ENCODE data around the gene PROZ.
"Not testable (repeated sequence)": the region's sequence is repeated elsewhere in the genome, so short reads cannot be mapped to it uniquely, and the experiment has no call there.

PROZ gene, protein sequence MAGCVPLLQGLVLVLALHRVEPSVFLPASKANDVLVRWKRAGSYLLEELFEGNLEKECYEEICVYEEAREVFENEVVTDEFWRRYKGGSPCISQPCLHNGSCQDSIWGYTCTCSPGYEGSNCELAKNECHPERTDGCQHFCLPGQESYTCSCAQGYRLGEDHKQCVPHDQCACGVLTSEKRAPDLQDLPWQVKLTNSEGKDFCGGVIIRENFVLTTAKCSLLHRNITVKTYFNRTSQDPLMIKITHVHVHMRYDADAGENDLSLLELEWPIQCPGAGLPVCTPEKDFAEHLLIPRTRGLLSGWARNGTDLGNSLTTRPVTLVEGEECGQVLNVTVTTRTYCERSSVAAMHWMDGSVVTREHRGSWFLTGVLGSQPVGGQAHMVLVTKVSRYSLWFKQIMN

DNA sequence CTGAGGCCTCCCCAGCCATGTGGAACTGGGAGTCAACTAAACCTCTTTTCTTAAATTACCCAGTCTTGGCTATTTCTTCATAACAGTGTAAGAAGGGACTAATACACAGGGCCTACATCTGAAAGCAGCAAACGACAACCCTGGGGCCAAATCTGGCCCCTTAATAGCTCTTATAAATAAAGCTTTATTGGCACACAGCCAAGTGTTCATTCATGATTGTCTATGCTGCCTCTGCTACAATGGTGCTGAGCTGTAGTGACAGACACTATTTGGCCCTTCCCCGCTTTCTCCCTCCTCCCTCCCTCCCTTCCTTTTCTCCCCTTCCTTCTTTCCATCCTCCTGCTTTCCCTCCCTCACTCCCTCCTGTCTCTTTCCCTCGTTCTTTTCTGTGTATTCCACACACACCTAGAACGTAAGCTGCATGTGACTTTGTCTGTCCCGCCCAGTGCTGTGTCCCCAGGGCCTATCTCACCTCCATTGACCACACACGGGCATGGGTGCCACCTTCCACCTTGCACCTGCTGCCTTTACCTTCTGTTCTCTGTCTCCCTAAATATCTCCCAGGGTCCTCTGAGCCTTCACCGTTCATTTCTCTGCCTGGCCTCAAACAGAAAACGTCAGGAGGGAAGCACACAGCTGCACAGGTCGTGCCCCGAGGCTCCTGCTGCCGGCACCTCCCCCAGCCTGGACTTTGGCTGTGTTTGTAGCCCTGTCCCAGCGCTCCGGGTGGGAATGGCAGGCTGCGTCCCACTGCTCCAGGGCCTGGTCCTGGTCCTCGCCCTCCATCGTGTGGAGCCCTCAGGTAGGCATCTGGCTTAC is at the start of gene PROZ:
PROZ (plus strand) TSS at position 720 of the 819 bp plus-strand sequence; CDS start at position 733, 13 bp downstream.
- in situ Hi-C loops (cut with HindIII; ENCODE audit: low sequenced_read_pairs): no loop called here

DNA sequence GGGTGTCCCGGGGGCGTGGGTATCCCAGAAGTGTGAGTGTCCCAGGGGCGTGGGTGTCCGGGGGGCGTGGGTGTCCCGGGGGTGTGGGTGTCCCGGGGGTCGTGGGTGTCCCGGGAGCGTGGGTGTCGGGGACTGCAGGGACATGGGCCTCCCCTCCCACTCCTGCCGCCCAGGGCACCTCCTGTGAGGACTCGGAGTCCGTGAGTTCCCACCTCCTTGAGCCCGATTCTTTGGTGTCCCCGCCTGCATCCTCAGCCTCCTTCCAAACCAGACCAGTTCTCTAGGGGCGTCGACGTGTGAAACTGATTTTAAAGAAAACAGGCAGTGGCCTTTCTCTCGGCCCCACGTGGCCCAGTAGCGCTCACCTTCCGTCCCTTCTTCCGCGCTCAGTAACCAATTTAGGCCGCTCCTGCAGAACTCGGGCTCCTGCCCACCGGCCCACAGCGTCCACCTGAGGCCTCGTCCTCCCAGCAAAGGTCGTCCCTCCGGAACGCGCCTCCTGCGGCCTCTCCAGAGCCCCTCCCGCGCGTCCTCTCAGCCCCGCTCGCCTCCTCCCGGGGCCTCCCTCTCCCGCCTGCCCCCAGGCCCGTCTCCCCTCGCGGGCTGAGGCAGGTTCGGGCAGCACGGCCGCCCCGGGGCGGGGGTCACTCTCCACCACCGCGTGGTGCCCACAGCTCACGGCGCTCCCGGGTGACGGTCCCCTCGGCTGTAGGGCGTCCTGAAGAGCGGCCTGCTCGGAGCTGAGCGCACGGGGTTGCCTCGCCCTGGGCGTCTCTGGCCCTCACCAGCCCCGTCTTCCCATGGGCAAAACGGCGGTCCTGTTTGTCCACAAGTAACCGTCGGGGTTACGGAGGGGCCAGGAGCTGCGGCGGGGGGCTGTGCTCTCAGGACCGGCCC is 49.0 kb upstream of the PROZ start:
- in situ Hi-C loops (cut with HindIII; ENCODE audit: low sequenced_read_pairs): no loop called here

- in situ Hi-C loops (cut with HindIII; ENCODE audit: low sequenced_read_pairs): no loop called here
Observed at GRCh38 chr13:113110048-113110851, 48.2 kb upstream of the PROZ start.

DNA sequence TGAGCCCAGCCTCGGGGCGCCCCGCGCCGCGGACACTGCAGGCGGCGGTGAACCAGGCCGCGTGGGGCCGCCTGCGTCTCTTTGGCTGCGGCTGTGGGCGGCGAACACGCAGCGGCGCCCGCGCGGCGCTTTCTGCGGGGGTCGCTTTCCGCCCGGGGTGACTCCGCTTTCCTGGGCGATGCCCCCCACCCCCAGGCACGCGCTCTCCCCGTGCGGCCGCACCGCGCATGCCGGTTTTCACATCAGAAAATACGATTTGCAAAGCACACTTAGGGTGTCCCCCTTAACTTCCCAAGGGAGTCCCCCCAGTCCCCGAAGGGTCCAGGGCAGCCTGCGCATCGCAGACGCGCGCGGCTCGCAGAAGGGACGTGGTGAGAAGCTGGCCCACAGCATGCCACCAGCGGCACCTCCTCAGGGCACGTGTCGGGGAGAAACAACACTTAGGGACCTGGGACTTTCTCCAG is 47.6 kb upstream of the PROZ start:
- in situ Hi-C loops (cut with HindIII; ENCODE audit: low sequenced_read_pairs): no loop called here

GRCh38 chr13:113111821-113112220 is 46.6 kb upstream of the PROZ start:
- in situ Hi-C loops (cut with HindIII; ENCODE audit: low sequenced_read_pairs): not testable (repeated sequence)

GRCh38 chr13:113112475-113112874 is 46.0 kb upstream of the PROZ start:
- in situ Hi-C loops (cut with HindIII; ENCODE audit: low sequenced_read_pairs): not testable (repeated sequence)

- in situ Hi-C loops (cut with HindIII; ENCODE audit: low sequenced_read_pairs): no loop called here
Observed at GRCh38 chr13:113112893-113113845, 45.3 kb upstream of the PROZ start.

DNA sequence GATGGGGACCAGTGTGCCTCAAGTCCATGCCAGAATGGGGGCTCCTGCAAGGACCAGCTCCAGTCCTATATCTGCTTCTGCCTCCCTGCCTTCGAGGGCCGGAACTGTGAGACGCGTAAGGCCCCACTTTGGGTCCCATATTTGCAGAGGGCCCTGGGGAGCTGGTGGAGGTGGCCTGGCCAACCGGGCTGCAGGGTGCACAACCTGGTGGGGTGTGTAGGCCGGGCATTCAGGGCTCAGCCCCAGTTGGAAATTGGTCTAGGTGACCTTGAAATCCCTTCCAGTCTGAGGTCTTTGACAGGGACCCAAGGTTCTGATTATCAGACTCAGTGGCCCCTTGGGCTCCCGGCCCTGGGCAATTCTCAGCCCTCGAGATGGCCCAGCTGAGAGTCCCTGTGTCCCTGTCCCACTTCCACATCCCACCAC is 44.6 kb upstream of the PROZ start:
- in situ Hi-C loops (cut with HindIII; ENCODE audit: low sequenced_read_pairs): no loop called here

- in situ Hi-C loops (cut with HindIII; ENCODE audit: low sequenced_read_pairs): no loop called here
Observed at GRCh38 chr13:113114511-113115362, 43.7 kb upstream of the PROZ start.

- in situ Hi-C loops (cut with HindIII; ENCODE audit: low sequenced_read_pairs): no loop called here
Observed at GRCh38 chr13:113115363-113116205, 42.9 kb upstream of the PROZ start.

DNA sequence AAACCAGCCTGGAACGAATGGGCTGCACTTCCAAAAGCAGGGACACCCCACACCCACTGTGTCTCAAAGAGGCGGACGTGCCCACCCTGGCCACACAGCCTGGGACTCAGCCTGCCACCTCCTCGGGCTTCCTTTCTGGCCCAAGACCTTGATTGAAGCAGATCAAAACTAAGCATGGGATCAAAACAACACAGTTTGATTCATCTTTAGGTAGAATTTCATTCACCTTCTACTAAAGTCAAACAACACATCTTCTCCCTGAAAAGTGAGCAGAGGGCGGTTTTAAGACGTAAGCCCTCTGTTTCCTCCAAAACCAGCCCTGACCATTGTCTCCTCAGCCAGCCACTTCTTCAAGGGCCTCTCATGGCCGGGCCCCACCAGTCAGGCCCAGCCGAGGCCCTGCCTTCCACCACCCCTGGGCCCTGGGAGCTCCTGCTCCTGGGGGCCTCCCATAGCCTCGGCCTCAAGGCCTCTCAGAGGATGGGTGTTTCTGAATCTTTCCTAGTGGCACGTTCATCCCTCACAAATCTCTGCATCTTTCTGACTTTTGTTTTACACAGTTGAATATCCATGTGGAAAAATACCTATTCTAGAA is 42.1 kb upstream of the PROZ start:
- in situ Hi-C loops (cut with HindIII; ENCODE audit: low sequenced_read_pairs): no loop called here

DNA sequence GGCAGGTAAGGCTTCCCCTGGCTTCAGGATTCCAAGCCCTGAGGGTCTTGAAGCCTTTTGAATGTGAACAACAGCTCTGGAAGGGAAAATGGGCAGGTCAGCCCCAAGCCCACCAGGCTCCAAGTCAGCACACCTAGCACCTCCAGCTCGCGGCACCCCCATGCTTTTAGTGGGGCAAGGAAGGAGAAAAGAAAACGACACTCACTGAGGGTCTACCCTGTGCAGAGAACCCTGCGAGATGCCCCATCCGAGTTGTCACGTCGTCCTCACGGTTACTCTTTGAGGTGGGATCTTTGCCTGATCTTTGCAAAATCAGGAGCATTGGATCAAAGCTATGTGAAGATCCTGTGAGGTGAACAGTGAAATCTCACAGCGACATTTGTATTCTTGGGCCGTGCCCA is 41.6 kb upstream of the PROZ start:
- in situ Hi-C loops (cut with HindIII; ENCODE audit: low sequenced_read_pairs): no loop called here

DNA sequence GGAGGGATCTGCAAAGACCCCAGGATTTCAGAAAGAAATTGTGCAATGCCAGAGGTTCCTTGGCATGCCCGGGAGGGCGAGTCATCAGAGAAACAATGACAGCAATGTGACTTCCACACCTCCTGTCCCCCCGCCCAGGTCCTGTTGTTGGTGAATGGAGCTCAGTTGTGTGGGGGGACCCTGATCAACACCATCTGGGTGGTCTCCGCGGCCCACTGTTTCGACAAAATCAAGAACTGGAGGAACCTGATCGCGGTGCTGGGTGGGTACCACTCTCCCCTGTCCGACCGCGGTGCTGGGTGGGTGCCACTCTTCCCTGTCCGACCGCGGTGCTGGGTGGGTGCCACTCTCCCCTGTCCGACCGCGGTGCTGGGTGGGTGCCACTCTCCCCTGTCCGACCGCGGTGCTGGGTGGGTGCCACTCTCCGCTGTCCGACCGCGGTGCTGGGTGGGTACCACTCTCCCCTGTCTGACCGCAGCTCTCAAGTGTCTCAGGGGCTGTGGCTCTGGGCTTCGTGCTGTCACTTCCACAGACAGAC is 41.0 kb upstream of the PROZ start:
- in situ Hi-C loops (cut with HindIII; ENCODE audit: low sequenced_read_pairs): no loop called here

- in situ Hi-C loops (cut with HindIII; ENCODE audit: low sequenced_read_pairs): no loop called here
Observed at GRCh38 chr13:113117911-113118260, 40.6 kb upstream of the PROZ start.

DNA sequence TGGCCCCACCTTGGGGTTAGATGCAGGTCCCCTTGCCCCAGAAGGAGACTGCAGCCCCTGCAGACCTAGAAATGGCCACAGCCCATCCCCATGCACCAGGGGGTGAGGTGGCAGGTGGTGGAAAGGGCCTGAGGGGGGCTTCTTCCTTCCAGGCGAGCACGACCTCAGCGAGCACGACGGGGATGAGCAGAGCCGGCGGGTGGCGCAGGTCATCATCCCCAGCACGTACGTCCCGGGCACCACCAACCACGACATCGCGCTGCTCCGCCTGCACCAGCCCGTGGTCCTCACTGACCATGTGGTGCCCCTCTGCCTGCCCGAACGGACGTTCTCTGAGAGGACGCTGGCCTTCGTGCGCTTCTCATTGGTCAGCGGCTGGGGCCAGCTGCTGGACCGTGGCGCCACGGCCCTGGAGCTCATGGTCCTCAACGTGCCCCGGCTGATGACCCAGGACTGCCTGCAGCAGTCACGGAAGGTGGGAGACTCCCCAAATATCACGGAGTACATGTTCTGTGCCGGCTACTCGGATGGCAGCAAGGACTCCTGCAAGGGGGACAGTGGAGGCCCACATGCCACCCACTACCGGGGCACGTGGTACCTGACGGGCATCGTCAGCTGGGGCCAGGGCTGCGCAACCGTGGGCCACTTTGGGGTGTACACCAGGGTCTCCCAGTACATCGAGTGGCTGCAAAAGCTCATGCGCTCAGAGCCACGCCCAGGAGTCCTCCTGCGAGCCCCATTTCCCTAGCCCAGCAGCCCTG is 40.0 kb upstream of the PROZ start:
- in situ Hi-C loops (cut with HindIII; ENCODE audit: low sequenced_read_pairs): no loop called here

Data from DLD1 (cell line).